HL-60 (cell line): ENCODE data around the gene SGMS1.

ENCODE experiments used
- DNase-seq, 2 experiments: peaks; one replicate each; pipeline ENCODE4 v3.0.0-alpha.2; 2010 to 2020; ENCODE audit warnings: low read depth in 1 of 2, low spot score in 1 of 2
- H3K27ac ChIP-seq: fragments of 250-450 bp; sonication (Bioruptor Pico); replicated peaks from 2 replicates; pipeline ENCODE4 v1.5.1; 2020; ENCODE audit warnings: mild to moderate bottlenecking, moderate library complexity
- H3K27me3 ChIP-seq: fragments of 250-450 bp; sonication (Bioruptor Pico); 2 replicates; pipeline ENCODE4 v1.5.1; 2021; ENCODE audit warnings: mild to moderate bottlenecking, moderate library complexity; ENCODE audit not compliant: insufficient read depth, poor library complexity, severe bottlenecking
- H3K4me3 ChIP-seq: replicated peaks from 2 replicates; pipeline ENCODE4 v1.5.1; 2011; ENCODE audit warnings: mild to moderate bottlenecking, control low read depth, low read length; ENCODE audit not compliant: insufficient read depth
- GABPA ChIP-seq: IDR thresholded peaks from 2 replicates; pipeline ENCODE4 v1.6.1; 2012; ENCODE audit warnings: low read depth
- POLR2AphosphoS5 ChIP-seq: IDR thresholded peaks from 2 replicates; pipeline ENCODE4 v1.6.1; 2012; ENCODE audit warnings: low read depth
- SPI1 ChIP-seq: IDR thresholded peaks from 2 replicates; pipeline ENCODE4 v1.6.1; 2012; ENCODE audit warnings: low read depth, mild to moderate bottlenecking, borderline replicate concordance
- TF ChIP-seq, protein P1 (sequence below): IDR thresholded peaks from one replicate; pipeline ENCODE4 v1.5.1; 2011; ENCODE audit warnings: low read length, control low read depth, inconsistent platforms; ENCODE audit not compliant: insufficient read depth
- TF ChIP-seq, protein P2 (sequence below): IDR thresholded peaks from 2 replicates; pipeline ENCODE4 v1.6.1; 2012; ENCODE audit warnings: low read depth; ENCODE audit not compliant: insufficient replicate concordance

SGMS1 gene

DNA sequence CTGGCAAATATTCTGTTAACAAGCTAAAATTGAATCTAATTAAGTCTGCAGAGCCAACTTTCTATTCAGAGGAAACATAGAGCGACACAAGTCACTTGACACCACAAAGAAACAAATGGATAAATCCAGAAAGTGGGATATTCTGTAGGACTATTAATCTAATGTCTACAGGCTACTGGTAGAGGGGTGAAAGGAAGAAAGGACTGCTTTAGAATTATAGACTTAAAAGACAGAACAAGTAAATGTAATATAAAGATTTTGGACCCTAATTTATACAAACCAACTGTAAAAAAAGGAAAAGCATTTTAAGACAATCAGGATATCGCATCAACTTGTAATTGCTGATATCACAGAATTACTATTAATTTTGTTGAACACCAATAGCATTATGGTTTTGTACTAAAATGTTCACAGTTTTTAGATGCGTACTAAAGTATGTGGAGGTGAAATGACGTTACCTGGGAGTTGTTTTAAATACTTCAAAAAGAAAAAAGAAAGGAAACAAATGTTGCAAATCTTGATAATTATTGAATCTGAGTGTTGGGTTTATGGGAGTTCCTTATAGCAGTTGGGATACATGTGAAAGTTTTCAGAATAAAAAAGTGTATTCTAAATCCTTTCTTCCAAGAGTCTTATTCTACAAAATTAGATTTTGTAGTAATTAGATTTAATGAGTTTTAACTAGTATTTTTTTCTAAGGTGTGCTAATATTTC lies 298.9 kb downstream of the SGMS1 start:
- no peaks in the 10 kb centered on the region for H3K27me3 ChIP-seq
- no peak for DNase-seq
- TF ChIP-seq GABPA (no peak), SPI1 (no peak), POLR2AphosphoS5 (no peak)
- TF ChIP-seq, protein P1, sequence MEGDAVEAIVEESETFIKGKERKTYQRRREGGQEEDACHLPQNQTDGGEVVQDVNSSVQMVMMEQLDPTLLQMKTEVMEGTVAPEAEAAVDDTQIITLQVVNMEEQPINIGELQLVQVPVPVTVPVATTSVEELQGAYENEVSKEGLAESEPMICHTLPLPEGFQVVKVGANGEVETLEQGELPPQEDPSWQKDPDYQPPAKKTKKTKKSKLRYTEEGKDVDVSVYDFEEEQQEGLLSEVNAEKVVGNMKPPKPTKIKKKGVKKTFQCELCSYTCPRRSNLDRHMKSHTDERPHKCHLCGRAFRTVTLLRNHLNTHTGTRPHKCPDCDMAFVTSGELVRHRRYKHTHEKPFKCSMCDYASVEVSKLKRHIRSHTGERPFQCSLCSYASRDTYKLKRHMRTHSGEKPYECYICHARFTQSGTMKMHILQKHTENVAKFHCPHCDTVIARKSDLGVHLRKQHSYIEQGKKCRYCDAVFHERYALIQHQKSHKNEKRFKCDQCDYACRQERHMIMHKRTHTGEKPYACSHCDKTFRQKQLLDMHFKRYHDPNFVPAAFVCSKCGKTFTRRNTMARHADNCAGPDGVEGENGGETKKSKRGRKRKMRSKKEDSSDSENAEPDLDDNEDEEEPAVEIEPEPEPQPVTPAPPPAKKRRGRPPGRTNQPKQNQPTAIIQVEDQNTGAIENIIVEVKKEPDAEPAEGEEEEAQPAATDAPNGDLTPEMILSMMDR, result no peak
- TF ChIP-seq, protein P2, sequence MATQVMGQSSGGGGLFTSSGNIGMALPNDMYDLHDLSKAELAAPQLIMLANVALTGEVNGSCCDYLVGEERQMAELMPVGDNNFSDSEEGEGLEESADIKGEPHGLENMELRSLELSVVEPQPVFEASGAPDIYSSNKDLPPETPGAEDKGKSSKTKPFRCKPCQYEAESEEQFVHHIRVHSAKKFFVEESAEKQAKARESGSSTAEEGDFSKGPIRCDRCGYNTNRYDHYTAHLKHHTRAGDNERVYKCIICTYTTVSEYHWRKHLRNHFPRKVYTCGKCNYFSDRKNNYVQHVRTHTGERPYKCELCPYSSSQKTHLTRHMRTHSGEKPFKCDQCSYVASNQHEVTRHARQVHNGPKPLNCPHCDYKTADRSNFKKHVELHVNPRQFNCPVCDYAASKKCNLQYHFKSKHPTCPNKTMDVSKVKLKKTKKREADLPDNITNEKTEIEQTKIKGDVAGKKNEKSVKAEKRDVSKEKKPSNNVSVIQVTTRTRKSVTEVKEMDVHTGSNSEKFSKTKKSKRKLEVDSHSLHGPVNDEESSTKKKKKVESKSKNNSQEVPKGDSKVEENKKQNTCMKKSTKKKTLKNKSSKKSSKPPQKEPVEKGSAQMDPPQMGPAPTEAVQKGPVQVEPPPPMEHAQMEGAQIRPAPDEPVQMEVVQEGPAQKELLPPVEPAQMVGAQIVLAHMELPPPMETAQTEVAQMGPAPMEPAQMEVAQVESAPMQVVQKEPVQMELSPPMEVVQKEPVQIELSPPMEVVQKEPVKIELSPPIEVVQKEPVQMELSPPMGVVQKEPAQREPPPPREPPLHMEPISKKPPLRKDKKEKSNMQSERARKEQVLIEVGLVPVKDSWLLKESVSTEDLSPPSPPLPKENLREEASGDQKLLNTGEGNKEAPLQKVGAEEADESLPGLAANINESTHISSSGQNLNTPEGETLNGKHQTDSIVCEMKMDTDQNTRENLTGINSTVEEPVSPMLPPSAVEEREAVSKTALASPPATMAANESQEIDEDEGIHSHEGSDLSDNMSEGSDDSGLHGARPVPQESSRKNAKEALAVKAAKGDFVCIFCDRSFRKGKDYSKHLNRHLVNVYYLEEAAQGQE, result no peak
- H3K27ac ChIP-seq, result no peak overlapping the region
- H3K4me3 ChIP-seq, result no peak overlapping the region

DNA sequence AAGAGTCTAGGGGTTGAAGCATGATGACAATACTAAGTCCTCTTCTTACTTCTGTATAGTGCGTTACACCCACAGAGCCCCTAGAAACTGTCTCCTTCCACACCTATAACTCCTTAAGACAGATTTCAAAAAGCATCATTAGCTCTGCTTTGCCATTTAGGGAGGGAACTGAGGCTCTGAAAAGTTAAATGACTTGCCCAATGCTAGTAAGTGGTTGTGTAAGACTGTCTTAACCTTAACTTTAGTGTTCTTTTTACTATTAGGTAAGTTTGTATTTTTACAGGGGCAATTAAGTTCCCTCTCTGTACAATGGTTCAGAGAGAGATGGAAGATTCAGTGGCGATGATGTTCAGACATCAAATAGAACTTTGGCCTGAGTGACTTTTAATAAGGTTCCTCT lies 299.7 kb downstream of the SGMS1 start:
- H3K27ac ChIP-seq, result no peak overlapping the region
- peak in 1 of 2 experiments; percentile 28 for DNase-seq
- no peaks in the 10 kb centered on the region for H3K27me3 ChIP-seq
- H3K4me3 ChIP-seq, result no peak overlapping the region
- no peak for TF ChIP-seq POLR2AphosphoS5
- TF ChIP-seq, protein P2, result no peak
- TF ChIP-seq SPI1, result no peak
- TF ChIP-seq GABPA, result no peak
- TF ChIP-seq, protein P1, result no peak

DNA sequence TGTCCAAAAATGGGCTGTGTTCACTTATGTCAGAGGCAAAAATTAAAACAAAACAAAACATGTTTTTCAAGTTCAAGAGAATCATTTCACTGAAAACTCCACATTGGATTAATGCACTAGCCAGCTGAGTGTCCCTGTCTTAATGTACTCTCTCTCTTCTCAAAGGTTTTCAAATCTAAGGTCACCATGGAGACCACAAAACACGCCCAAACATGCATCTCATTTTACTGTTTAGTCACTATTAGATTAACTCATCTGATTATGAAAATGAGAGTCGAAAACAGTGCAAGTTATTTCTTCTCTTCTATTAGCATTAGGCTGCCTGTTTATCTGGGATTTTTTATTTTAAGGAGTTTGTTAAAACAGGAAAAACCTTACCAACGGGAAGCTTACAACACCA lies 301.7 kb downstream of the SGMS1 start:
- no peak overlapping the region for H3K27ac ChIP-seq
- DNase-seq, result no peak
- TF ChIP-seq, protein P1, result no peak
- TF ChIP-seq GABPA, result no peak
- TF ChIP-seq POLR2AphosphoS5, result no peak
- TF ChIP-seq SPI1, result no peak
- TF ChIP-seq, protein P2, result no peak
- no peak overlapping the region for H3K4me3 ChIP-seq
- H3K27me3 ChIP-seq, result no peaks in the 10 kb centered on the region
